HEK293 (cell line): ENCODE data around the gene SDS.
A peak's percentile ranks its signal among the peaks of the same experiment; 100 is the strongest.

Experiments used
- CTCF ChIA-PET: fragments of 350-600 bp; formaldehyde crosslinking; extraction: SDS; loops from one replicate; lab custom pipeline; 2021; ENCODE audit warnings: antibody characterized with exemption; lab: Yijun Ruan, JAX
- POLR2A ChIA-PET: fragments of 300-600 bp; formaldehyde crosslinking; extraction: SDS; loops from one replicate; lab custom pipeline; 2020; ENCODE audit warnings: antibody characterized with exemption, inconsistent platforms; lab: Yijun Ruan, JAX
- H3K27ac ChIP-seq: fragments of 200-500 bp; sonication (Bioruptor generic); 2 replicates; pipeline ENCODE4 v1.5.1; 2014; ENCODE audit warnings: low read depth, low read length, control low read depth, inconsistent platforms; ENCODE audit errors: extremely low read depth
- H3K36me3 ChIP-seq, 2 experiments: fragments of 200-500 bp in 1 of 2; sonication (Bioruptor generic) in 1 of 2; 1 replicate in 1 of 2; 2 replicates in 1 of 2; pipeline ENCODE4 v1.5.1; 2014 to 2017; ENCODE audit warnings: inconsistent platforms in 2 of 2, low read length in 2 of 2; ENCODE audit not compliant: control insufficient read depth in 2 of 2, insufficient read depth in 1 of 2
- H3K4me1 ChIP-seq: fragments of 200-500 bp; sonication (Bioruptor generic); 2 replicates; pipeline ENCODE4 v1.5.1; 2014; ENCODE audit warnings: mild to moderate bottlenecking, low read length, inconsistent platforms; ENCODE audit not compliant: control insufficient read depth, insufficient read depth
- H3K4me3 ChIP-seq: 2 replicates; pipeline ENCODE4 v1.5.1; 2011; ENCODE audit warnings: low read depth, mild to moderate bottlenecking, control low read depth, low read length, moderate library complexity
- H3K9me3 ChIP-seq: fragments of 200-500 bp; sonication (Bioruptor generic); 2 replicates; pipeline ENCODE4 v1.5.1; 2014; ENCODE audit warnings: low read depth, low read length, inconsistent platforms; ENCODE audit not compliant: control insufficient read depth, insufficient read depth
- EGR2 ChIP-seq: fragments of 450-650 bp; formaldehyde crosslinking; IDR thresholded peaks from 2 replicates; pipeline ENCODE4 v1.5.1; 2016; ENCODE audit warnings: low read depth, missing biosample characterization, missing genetic modification characterization
- GLI2 ChIP-seq: fragments of 450-650 bp; formaldehyde crosslinking; IDR thresholded peaks from 2 replicates; pipeline ENCODE4; 2017; ENCODE audit warnings: missing biosample characterization, missing genetic modification characterization, low read depth, borderline replicate concordance
- KLF7 ChIP-seq: fragments of 450-650 bp; formaldehyde crosslinking; IDR thresholded peaks from 2 replicates; pipeline ENCODE4 v1.5.1; 2016; ENCODE audit warnings: missing biosample characterization, missing genetic modification characterization, borderline replicate concordance
- OVOL3 ChIP-seq: fragments of 450-650 bp; formaldehyde crosslinking; IDR thresholded peaks from 2 replicates; pipeline ENCODE4 v1.5.1; 2016; ENCODE audit warnings: missing biosample characterization, missing genetic modification characterization
- PRDM1 ChIP-seq: fragments of 450-650 bp; formaldehyde crosslinking; IDR thresholded peaks from 2 replicates; pipeline ENCODE4; 2016; ENCODE audit warnings: missing biosample characterization, missing genetic modification characterization
- PRDM2 ChIP-seq: fragments of 450-650 bp; formaldehyde crosslinking; IDR thresholded peaks from 2 replicates; pipeline ENCODE4 v1.5.1; 2016; ENCODE audit warnings: missing biosample characterization, missing genetic modification characterization, borderline replicate concordance
- ZBTB26 ChIP-seq: fragments of 450-650 bp; formaldehyde crosslinking; optimal IDR thresholded peaks from 2 replicates; pipeline ENCODE3; 2016; ENCODE audit warnings: missing biosample characterization, mild to moderate bottlenecking, missing genetic modification characterization
- ZBTB48 ChIP-seq: fragments of 450-650 bp; formaldehyde crosslinking; IDR thresholded peaks from 2 replicates; pipeline ENCODE4 v1.5.1; 2016; ENCODE audit warnings: missing biosample characterization, missing genetic modification characterization
- ZBTB8A ChIP-seq: fragments of 450-650 bp; formaldehyde crosslinking; IDR thresholded peaks from 2 replicates; pipeline ENCODE4 v1.5.1; 2016; ENCODE audit warnings: missing biosample characterization, missing genetic modification characterization
- ZFHX2 ChIP-seq: fragments of 450-650 bp; formaldehyde crosslinking; conservative IDR thresholded peaks from 2 replicates; pipeline ENCODE4 v1.5.1; 2016; ENCODE audit warnings: missing biosample characterization, missing genetic modification characterization
- ZFP41 ChIP-seq: fragments of 450-650 bp; formaldehyde crosslinking; IDR thresholded peaks from 2 replicates; pipeline ENCODE4 v1.5.1; 2016; ENCODE audit warnings: missing biosample characterization, missing genetic modification characterization, borderline replicate concordance
- ZNF121 ChIP-seq: fragments of 450-650 bp; formaldehyde crosslinking; IDR thresholded peaks from 2 replicates; pipeline ENCODE4 v1.5.1; 2016; ENCODE audit warnings: missing biosample characterization, missing genetic modification characterization
- ZNF133 ChIP-seq: fragments of 450-650 bp; formaldehyde crosslinking; IDR thresholded peaks from 2 replicates; pipeline ENCODE4 v1.5.1; 2016; ENCODE audit warnings: missing biosample characterization, missing genetic modification characterization
- ZNF157 ChIP-seq: fragments of 450-650 bp; formaldehyde crosslinking; IDR thresholded peaks from 2 replicates; pipeline ENCODE4 v1.5.1; 2016; ENCODE audit warnings: missing biosample characterization, missing genetic modification characterization
- ZNF169 ChIP-seq: fragments of 450-650 bp; formaldehyde crosslinking; IDR thresholded peaks from 2 replicates; pipeline ENCODE4 v1.5.1; 2016; ENCODE audit warnings: missing biosample characterization, missing genetic modification characterization
- ZNF23 ChIP-seq: fragments of 450-650 bp; formaldehyde crosslinking; IDR thresholded peaks from 2 replicates; pipeline ENCODE4 v1.5.1; 2016; ENCODE audit warnings: missing biosample characterization, missing genetic modification characterization, borderline replicate concordance
- ZNF239 ChIP-seq: fragments of 450-650 bp; formaldehyde crosslinking; IDR thresholded peaks from 2 replicates; pipeline ENCODE4 v1.5.1; 2016; ENCODE audit warnings: missing biosample characterization, missing genetic modification characterization
- ZNF24 ChIP-seq: fragments of 450-650 bp; formaldehyde crosslinking; IDR thresholded peaks from 2 replicates; pipeline ENCODE4 v1.5.1; 2016; ENCODE audit warnings: missing biosample characterization, missing genetic modification characterization
- ZNF501 ChIP-seq: fragments of 450-650 bp; formaldehyde crosslinking; IDR thresholded peaks from 2 replicates; pipeline ENCODE4 v1.5.1; 2016; ENCODE audit warnings: missing biosample characterization, missing genetic modification characterization
- ZNF558 ChIP-seq: fragments of 450-650 bp; formaldehyde crosslinking; IDR thresholded peaks from 2 replicates; pipeline ENCODE4 v1.5.1; 2016; ENCODE audit warnings: missing biosample characterization, missing genetic modification characterization
- ZNF621 ChIP-seq: fragments of 450-650 bp; formaldehyde crosslinking; IDR thresholded peaks from 2 replicates; pipeline ENCODE4 v1.5.1; 2017; ENCODE audit warnings: missing biosample characterization, missing genetic modification characterization
- ZNF626 ChIP-seq: fragments of 450-650 bp; sonication (Bioruptor Pico); formaldehyde crosslinking; IDR thresholded peaks from 2 replicates; pipeline ENCODE4 v1.5.1; 2018; ENCODE audit warnings: missing biosample characterization, missing genetic modification characterization, inconsistent platforms
- ZNF658 ChIP-seq: fragments of 450-650 bp; formaldehyde crosslinking; IDR thresholded peaks from 2 replicates; pipeline ENCODE4; 2016; ENCODE audit warnings: missing biosample characterization, missing genetic modification characterization
- ZNF776 ChIP-seq: fragments of 450-650 bp; formaldehyde crosslinking; IDR thresholded peaks from 2 replicates; pipeline ENCODE4 v1.5.0; 2017; ENCODE audit warnings: missing biosample characterization, missing genetic modification characterization, borderline replicate concordance
- ZNF777 ChIP-seq: fragments of 450-650 bp; formaldehyde crosslinking; IDR thresholded peaks from 2 replicates; pipeline ENCODE4 v1.5.1; 2017; ENCODE audit warnings: missing biosample characterization, missing genetic modification characterization, borderline replicate concordance
- ZNF792 ChIP-seq: fragments of 450-650 bp; formaldehyde crosslinking; IDR thresholded peaks from 2 replicates; pipeline ENCODE4 v1.5.1; 2016; ENCODE audit warnings: missing biosample characterization, missing genetic modification characterization

SDS gene

GRCh38 chr12:113374823-113375428, 28.8 kb downstream of the SDS start:
- TF ChIP-seq ZNF133 (tag by site-specific recombination) (no peak), GLI2 (tag by site-specific recombination) (no peak), ZNF121 (tag by site-specific recombination) (peak; percentile 91), EGR2 (tag by site-specific recombination) (peak; percentile 68), PRDM1 (tag by site-specific recombination) (no peak), ZFHX2 (tag by site-specific recombination) (peak; percentile 45)
- ChIA-PET POLR2A (no interaction called here), CTCF (interaction anchor here (0.5 to 3.7 kb wide), 2 partner anchors 50 to 377 kb away, joined by 3 to 12 read pairs; no protein-coding TSS in a partner anchor)
- Histone ChIP-seq H3K36me3 (peaks cover 8 to 45% of the 10 kb centered on the region in 2 experiments; a peak in 2 of 3 replicates), H3K27ac (no peak overlapping the region), H3K4me1 (no peaks in the 10 kb centered on the region), H3K9me3 (no peaks in the 10 kb centered on the region), H3K4me3 (no peak overlapping the region)

- CTCF ChIA-PET, result no interaction called here
- peaks cover 8 to 45% of the 10 kb centered on the region in 2 experiments; a peak in 2 of 3 replicates for H3K36me3 ChIP-seq
- TF ChIP-seq PRDM2 (tag by site-specific recombination) (no peak), ZNF626 (tag by site-specific recombination) (no peak), KLF7 (tag by site-specific recombination) (no peak), ZNF157 (tag by site-specific recombination) (no peak), ZNF23 (no peak), ZNF621 (tag by site-specific recombination) (no peak), ZBTB26 (tag by site-specific recombination) (no peak), ZFP41 (tag by site-specific recombination) (no peak), ZNF501 (tag by site-specific recombination) (no peak), ZBTB8A (tag by site-specific recombination) (no peak), OVOL3 (tag by site-specific recombination) (no peak), ZNF777 (tag by site-specific recombination) (no peak), ZNF658 (tag by site-specific recombination) (no peak), ZNF24 (tag by site-specific recombination) (no peak), ZNF239 (tag by site-specific recombination) (no peak), ZBTB48 (tag by site-specific recombination) (no peak), ZNF776 (no peak), ZNF169 (tag by site-specific recombination) (no peak), ZNF558 (no peak), ZNF792 (tag by site-specific recombination) (no peak)
Measured at GRCh38 chr12:113373969-113374368, 29.7 kb downstream of the SDS start.

More at GRCh38 chr12:113373969-113374368, 29.7 kb downstream of the SDS start:
- H3K4me3 ChIP-seq, result no peak overlapping the region
- no peak overlapping the region for H3K27ac ChIP-seq
- H3K9me3 ChIP-seq, result no peaks in the 10 kb centered on the region
- H3K4me1 ChIP-seq, result no peaks in the 10 kb centered on the region
- POLR2A ChIA-PET, result interaction anchor here (0.5 kb wide), 1 partner anchor 39 kb away, joined by 3 read pairs; the partner anchor contains the start of gene SLC8B1
